Right atrium auricular region (tissue), 2 donors: ENCODE results near the gene GP1BB. TPM values are rescaled to one million over a fixed set of nuclear protein-coding genes. Genes with fewer than 3 reads are reported as not detected.

Experiments
- DNase-seq: peaks from one replicate; pipeline ENCODE4 v3.0.0-alpha.2; 2019; ENCODE audit warnings: low spot score
- H3K27ac ChIP-seq, 2 donors: fragments of 200-600 bp; sonication (generic); 1 replicate in 1 of 2; 2 replicates in 1 of 2; pipeline ENCODE4 v1.5.1; 2016 to 2019
- H3K27me3 ChIP-seq, 2 donors: fragments of 200-600 bp; sonication (generic); one replicate each; pipeline versions ENCODE4 v1.5.1 to v1.6.0; 2017 to 2019
- H3K36me3 ChIP-seq: fragments of 200-600 bp; sonication (generic); one replicate; pipeline ENCODE4 v1.5.1; 2016
- H3K4me1 ChIP-seq, 2 donors: fragments of 200-600 bp; sonication (generic); one replicate each; pipeline versions ENCODE4 v1.5.1 to v1.6.0; 2017 to 2019
- H3K4me3 ChIP-seq, 2 donors: fragments of 200-600 bp; sonication (generic); 1 replicate in 1 of 2; 2 replicates in 1 of 2; pipeline ENCODE4 v1.5.1; 2017 to 2019; ENCODE audit warnings: mild to moderate bottlenecking in 1 of 2, moderate library complexity in 1 of 2
- H3K9me3 ChIP-seq, 2 donors: fragments of 200-600 bp; sonication (generic); one replicate each; pipeline ENCODE4 v1.5.1; 2019
- CTCF ChIP-seq, 2 donors: fragments of 200-600 bp; sonication (generic); IDR thresholded peaks; one replicate each; pipeline ENCODE4 v1.5.1; 2019; ENCODE audit warnings: antibody characterized with exemption in 2 of 2
- total RNA-seq, 2 donors: library from RNA; depleted of rRNA; stranded (reverse); fragments of >200 nt; gene quantifications; one replicate each; pipeline ENCODE4 v1.1.0, GENCODE V29; 2016

Gene GP1BB
- total RNA-seq, 2 donors from 2014 or later = 25.8 to 34.7 TPM

- no peak for DNase-seq
- no peak overlapping the region for H3K27ac ChIP-seq
- no peak overlapping the region for H3K4me3 ChIP-seq
- peaks cover 0 to 23% of the 10 kb centered on the region in 2 donors for H3K4me1 ChIP-seq
- no peak for TF ChIP-seq CTCF (IDR thresholded peaks at IDR 0.05)
- H3K27me3 ChIP-seq = no peaks in the 10 kb centered on the region
- H3K9me3 ChIP-seq = no peaks in the 10 kb centered on the region
- peaks cover 2% of the 10 kb centered on the region for H3K36me3 ChIP-seq
These were observed 4.2 kb downstream of the GP1BB start for GRCh38 chr22:19727310-19728150.

DNA sequence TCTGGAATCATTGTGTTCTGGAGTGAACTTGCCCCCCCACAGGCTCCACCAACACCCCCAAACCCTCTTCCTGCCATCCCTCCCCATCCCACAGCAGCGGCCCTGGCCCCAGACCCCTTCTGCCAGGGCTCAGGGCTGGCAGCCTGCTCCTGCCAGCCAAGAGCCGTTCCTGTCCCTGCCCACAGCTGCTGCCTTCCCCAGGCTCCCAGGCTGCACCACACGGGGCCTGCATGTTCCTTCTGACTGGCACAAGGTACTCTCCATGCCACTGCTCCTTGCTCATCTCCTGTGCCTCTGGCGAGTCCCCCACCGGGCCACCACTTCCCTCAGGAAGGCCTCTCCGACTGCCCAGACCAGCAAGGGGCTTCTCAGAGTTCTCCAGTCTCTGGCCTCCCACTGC lies 4.9 kb downstream of the GP1BB start:
- Histone ChIP-seq H3K27ac (no peak overlapping the region), H3K27me3 (no peaks in the 10 kb centered on the region), H3K4me1 (peaks cover 0 to 16% of the 10 kb centered on the region in 2 donors), H3K9me3 (no peaks in the 10 kb centered on the region), H3K4me3 (no peak overlapping the region), H3K36me3 (no peaks in the 10 kb centered on the region)
- TF ChIP-seq CTCF (IDR thresholded peaks at IDR 0.05) = no peak
- no peak for DNase-seq

- DNase-seq = no peak
- Histone ChIP-seq H3K27me3 (no peaks in the 10 kb centered on the region), H3K4me1 (peaks cover 0 to 10% of the 10 kb centered on the region in 2 donors), H3K4me3 (no peak overlapping the region), H3K9me3 (no peaks in the 10 kb centered on the region), H3K27ac (no peak overlapping the region), H3K36me3 (no peaks in the 10 kb centered on the region)
- TF ChIP-seq CTCF (IDR thresholded peaks at IDR 0.05) = no peak
These were observed 5.5 kb downstream of the GP1BB start for GRCh38 chr22:19728836-19729235.

GRCh38 chr22:19729507-19729906 lies 6.2 kb downstream of the GP1BB start:
- Histone ChIP-seq H3K27me3 (no peaks in the 10 kb centered on the region), H3K36me3 (no peaks in the 10 kb centered on the region), H3K4me1 (peaks cover 0 to 9% of the 10 kb centered on the region in 2 donors), H3K4me3 (no peak overlapping the region), H3K27ac (no peak overlapping the region), H3K9me3 (no peaks in the 10 kb centered on the region)
- no peak for TF ChIP-seq CTCF (IDR thresholded peaks at IDR 0.05)
- no peak for DNase-seq

GRCh38 chr22:19730198-19730597 lies 6.9 kb downstream of the GP1BB start:
- no peak for DNase-seq
- H3K27ac ChIP-seq = no peak overlapping the region
- no peaks in the 10 kb centered on the region for H3K36me3 ChIP-seq
- peaks cover 0 to 9% of the 10 kb centered on the region in 2 donors for H3K4me1 ChIP-seq
- no peaks in the 10 kb centered on the region for H3K9me3 ChIP-seq
- no peak overlapping the region for H3K4me3 ChIP-seq
- no peak for TF ChIP-seq CTCF (IDR thresholded peaks at IDR 0.05)
- no peaks in the 10 kb centered on the region for H3K27me3 ChIP-seq
